GM06990 (cell line): ENCODE data around the gene CNTNAP5.

ENCODE experiments used
- DNase-seq: peaks from one replicate; pipeline ENCODE4 v3.0.0-alpha.2; 2011; ENCODE audit not compliant: insufficient read length; ENCODE audit errors: extremely low read depth
- H3K27me3 ChIP-seq: replicated peaks from 2 replicates; pipeline ENCODE4 v1.6.0; 2011; ENCODE audit warnings: low read length; ENCODE audit not compliant: control insufficient read depth, insufficient read depth
- H3K36me3 ChIP-seq: 2 replicates; pipeline ENCODE4 v1.5.1; 2011; ENCODE audit warnings: low read length; ENCODE audit not compliant: control insufficient read depth, insufficient read depth
- H3K4me3 ChIP-seq: replicated peaks from 2 replicates; pipeline ENCODE4 v1.5.1; 2011; ENCODE audit warnings: low read depth, mild to moderate bottlenecking, control low read depth, low read length
- CTCF ChIP-seq: IDR thresholded peaks from 2 replicates; pipeline ENCODE4 v1.5.1; 2011; ENCODE audit warnings: low read length, control low read depth, mild to moderate bottlenecking, inconsistent platforms; ENCODE audit not compliant: insufficient read depth, poor library complexity, severe bottlenecking

The CNTNAP5 gene

GRCh38 chr2:124320051-124320688, 295.1 kb downstream of the CNTNAP5 start:
- DNase-seq = no peak
- H3K27me3 ChIP-seq = no peaks in the 10 kb centered on the region
- no peak overlapping the region for H3K4me3 ChIP-seq
- no peak for TF ChIP-seq CTCF
- no peaks in the 10 kb centered on the region for H3K36me3 ChIP-seq

- Histone ChIP-seq H3K36me3 (no peaks in the 10 kb centered on the region), H3K27me3 (no peaks in the 10 kb centered on the region), H3K4me3 (no peak overlapping the region)
- DNase-seq = no peak
- TF ChIP-seq CTCF = no peak
Measured at GRCh38 chr2:124323321-124323720, 298.2 kb downstream of the CNTNAP5 start.

GRCh38 chr2:124325667-124326440, 300.8 kb downstream of the CNTNAP5 start:
- no peaks in the 10 kb centered on the region for H3K27me3 ChIP-seq
- H3K36me3 ChIP-seq = no peaks in the 10 kb centered on the region
- no peak overlapping the region for H3K4me3 ChIP-seq
- TF ChIP-seq CTCF = no peak
- DNase-seq = no peak

- no peak for DNase-seq
- H3K36me3 ChIP-seq = no peaks in the 10 kb centered on the region
- H3K4me3 ChIP-seq = no peak overlapping the region
- H3K27me3 ChIP-seq = no peaks in the 10 kb centered on the region
- no peak for TF ChIP-seq CTCF
Measured at GRCh38 chr2:124327303-124327702, 302.2 kb downstream of the CNTNAP5 start.

GRCh38 chr2:124328397-124328796, 303.3 kb downstream of the CNTNAP5 start:
- no peaks in the 10 kb centered on the region for H3K27me3 ChIP-seq
- no peaks in the 10 kb centered on the region for H3K36me3 ChIP-seq
- TF ChIP-seq CTCF = no peak
- H3K4me3 ChIP-seq = no peak overlapping the region
- no peak for DNase-seq
